SK-N-SH treated with all-trans-retinoic acid at 6 μM for 48 hours (cell line): ENCODE measurements around the gene IKBKG.

Experiments used
- ARNTL ChIP-seq: fragments of 450-650 bp; formaldehyde crosslinking; IDR thresholded peaks from 2 replicates; pipeline ENCODE4 v1.5.0; 2020; ENCODE audit warnings: low read depth, mild to moderate bottlenecking, moderate library complexity, borderline replicate concordance
- CSDC2 ChIP-seq: fragments of 250-450 bp; sonication (Bioruptor Pico); IDR thresholded peaks from 2 replicates; pipeline ENCODE4 v1.5.0; 2020; ENCODE audit warnings: mild to moderate bottlenecking, moderate library complexity
- CSRNP3 ChIP-seq: fragments of 250-450 bp; sonication (Bioruptor Pico); IDR thresholded peaks from 2 replicates; pipeline ENCODE4 v1.5.1; 2021; ENCODE audit warnings: mild to moderate bottlenecking, moderate library complexity
- ESRRG ChIP-seq: fragments of 250-450 bp; sonication (Bioruptor Pico); IDR thresholded peaks from 2 replicates; pipeline ENCODE4 v1.6.1; 2021; ENCODE audit warnings: mild to moderate bottlenecking
- ISL1 ChIP-seq: fragments of 250-450 bp; sonication (Bioruptor Pico); IDR thresholded peaks from 2 replicates; pipeline ENCODE4 v2.1.2; 2022; ENCODE audit warnings: mild to moderate bottlenecking, moderate library complexity
- OSR1 ChIP-seq: fragments of 250-450 bp; sonication (Bioruptor Pico); IDR thresholded peaks from 2 replicates; pipeline ENCODE4 v1.8.0; 2022; ENCODE audit warnings: moderate library complexity, mild to moderate bottlenecking, inconsistent platforms
- PATZ1 ChIP-seq: fragments of 250-450 bp; sonication (Bioruptor Pico); IDR thresholded peaks from 2 replicates; pipeline ENCODE4 v1.8.0; 2020; ENCODE audit warnings: mild to moderate bottlenecking, moderate library complexity, borderline replicate concordance
- POU6F1 ChIP-seq: fragments of 250-450 bp; sonication (Bioruptor Pico); IDR thresholded peaks from 2 replicates; pipeline ENCODE4 v1.8.0; 2021; ENCODE audit warnings: low read depth, mild to moderate bottlenecking, moderate library complexity, borderline replicate concordance
- RARB ChIP-seq: fragments of 250-450 bp; sonication (Bioruptor Pico); IDR thresholded peaks from 2 replicates; pipeline ENCODE4 v1.8.0; 2021; ENCODE audit warnings: mild to moderate bottlenecking, moderate library complexity
- ZFP3 ChIP-seq: fragments of 250-450 bp; sonication (Bioruptor Pico); IDR thresholded peaks from 2 replicates; pipeline ENCODE4 v1.5.0; 2020; ENCODE audit warnings: mild to moderate bottlenecking, moderate library complexity
- ZFP30 ChIP-seq: fragments of 450-650 bp; formaldehyde crosslinking; IDR thresholded peaks from 2 replicates; pipeline ENCODE4 v1.5.0; 2022; ENCODE audit warnings: mild to moderate bottlenecking, moderate library complexity
- ZNF565 ChIP-seq: fragments of 450-650 bp; formaldehyde crosslinking; conservative IDR thresholded peaks from 2 replicates; pipeline ENCODE4 v1.5.0; 2020; ENCODE audit warnings: low read depth, mild to moderate bottlenecking, moderate library complexity
- ZNF8 ChIP-seq: fragments of 450-650 bp; formaldehyde crosslinking; IDR thresholded peaks from 2 replicates; pipeline ENCODE4 v1.5.0; 2020; ENCODE audit warnings: mild to moderate bottlenecking, moderate library complexity
- TF ChIP-seq, protein P1 (sequence below): fragments of 250-450 bp; sonication (Bioruptor Pico); IDR thresholded peaks from 2 replicates; pipeline ENCODE4 v1.5.0; 2020; ENCODE audit warnings: mild to moderate bottlenecking, moderate library complexity

GRCh38 chrX:154530286-154530685, 17.1 kb upstream of the IKBKG start:
- TF ChIP-seq ISL1: no peak
- TF ChIP-seq ZFP30 (CRISPR knock-in tag): no peak
- no peak for TF ChIP-seq ZNF565 (CRISPR knock-in tag)
- TF ChIP-seq PATZ1 (CRISPR knock-in tag): no peak
- TF ChIP-seq, protein P1, sequence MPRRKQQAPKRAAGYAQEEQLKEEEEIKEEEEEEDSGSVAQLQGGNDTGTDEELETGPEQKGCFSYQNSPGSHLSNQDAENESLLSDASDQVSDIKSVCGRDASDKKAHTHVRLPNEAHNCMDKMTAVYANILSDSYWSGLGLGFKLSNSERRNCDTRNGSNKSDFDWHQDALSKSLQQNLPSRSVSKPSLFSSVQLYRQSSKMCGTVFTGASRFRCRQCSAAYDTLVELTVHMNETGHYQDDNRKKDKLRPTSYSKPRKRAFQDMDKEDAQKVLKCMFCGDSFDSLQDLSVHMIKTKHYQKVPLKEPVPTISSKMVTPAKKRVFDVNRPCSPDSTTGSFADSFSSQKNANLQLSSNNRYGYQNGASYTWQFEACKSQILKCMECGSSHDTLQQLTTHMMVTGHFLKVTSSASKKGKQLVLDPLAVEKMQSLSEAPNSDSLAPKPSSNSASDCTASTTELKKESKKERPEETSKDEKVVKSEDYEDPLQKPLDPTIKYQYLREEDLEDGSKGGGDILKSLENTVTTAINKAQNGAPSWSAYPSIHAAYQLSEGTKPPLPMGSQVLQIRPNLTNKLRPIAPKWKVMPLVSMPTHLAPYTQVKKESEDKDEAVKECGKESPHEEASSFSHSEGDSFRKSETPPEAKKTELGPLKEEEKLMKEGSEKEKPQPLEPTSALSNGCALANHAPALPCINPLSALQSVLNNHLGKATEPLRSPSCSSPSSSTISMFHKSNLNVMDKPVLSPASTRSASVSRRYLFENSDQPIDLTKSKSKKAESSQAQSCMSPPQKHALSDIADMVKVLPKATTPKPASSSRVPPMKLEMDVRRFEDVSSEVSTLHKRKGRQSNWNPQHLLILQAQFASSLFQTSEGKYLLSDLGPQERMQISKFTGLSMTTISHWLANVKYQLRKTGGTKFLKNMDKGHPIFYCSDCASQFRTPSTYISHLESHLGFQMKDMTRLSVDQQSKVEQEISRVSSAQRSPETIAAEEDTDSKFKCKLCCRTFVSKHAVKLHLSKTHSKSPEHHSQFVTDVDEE (CRISPR knock-in tag): no peak
- TF ChIP-seq RARB (CRISPR knock-in tag): no peak
- TF ChIP-seq ZNF8 (CRISPR knock-in tag): no peak
- TF ChIP-seq ESRRG: no peak
- no peak for TF ChIP-seq ARNTL
- TF ChIP-seq OSR1 (CRISPR knock-in tag): no peak
- no peak for TF ChIP-seq CSDC2
- no peak for TF ChIP-seq POU6F1 (CRISPR knock-in tag)
- no peak for TF ChIP-seq ZFP3
- TF ChIP-seq CSRNP3 (CRISPR knock-in tag): no peak
